Measurements from ENCODE around the gene ZBTB7C.

Gene ZBTB7C

DNA sequence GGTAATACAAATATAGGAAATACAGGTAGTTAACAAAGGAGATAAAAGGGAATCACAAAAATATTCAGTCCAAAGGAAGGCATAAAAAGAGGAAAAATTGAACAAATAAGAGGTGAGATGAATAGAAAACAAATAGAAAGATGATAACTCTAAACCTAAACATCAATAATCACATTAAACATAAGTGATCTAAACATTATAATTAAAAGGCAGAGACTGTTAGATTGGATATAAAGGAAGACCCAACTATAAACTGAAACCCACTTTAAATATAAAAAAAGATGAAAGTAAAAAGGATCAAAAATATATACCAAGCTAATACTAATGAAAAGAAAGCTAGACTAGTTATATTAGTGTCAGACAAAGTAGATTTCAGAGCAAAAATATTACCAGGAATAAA is 152.3 kb downstream of the ZBTB7C start:
- H3K36me3 ChIP-seq (ENCODE audit: insufficient read depth, low read length): no peaks in the 10 kb centered on the region
- H3K4me1 ChIP-seq (ENCODE audit: insufficient read depth, low read length): no peaks in the 10 kb centered on the region
- H3K9me3 ChIP-seq (ENCODE audit: control insufficient read depth, insufficient read depth, low read length): no peaks in the 10 kb centered on the region
- H3K9ac ChIP-seq (ENCODE audit: low read depth, low read length): no peak overlapping the region

DNA sequence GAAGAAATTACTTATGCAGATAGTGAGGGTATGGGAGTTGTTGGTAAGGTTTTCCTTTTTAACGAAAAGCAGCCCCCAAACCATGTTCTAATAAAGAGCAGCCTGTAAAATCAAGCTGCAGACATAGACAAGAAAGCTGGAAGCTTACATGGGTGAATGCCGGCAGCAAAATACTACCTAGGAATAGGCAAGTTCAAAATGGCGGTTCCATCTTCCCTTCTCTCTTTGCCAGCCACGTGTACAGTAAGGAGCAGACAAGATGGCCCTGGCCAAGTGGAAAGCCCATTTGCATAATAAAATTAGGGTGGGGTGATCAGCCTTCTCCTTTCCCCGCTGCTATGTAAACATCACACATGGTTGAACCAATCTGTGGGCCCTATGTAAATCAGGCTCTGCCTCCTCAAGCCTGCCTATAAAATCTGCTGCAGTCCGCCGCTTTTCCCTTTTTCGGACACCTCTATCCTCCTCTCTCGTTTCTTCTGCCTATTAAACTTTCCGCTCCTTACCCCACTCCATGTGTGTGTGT is 155.0 kb downstream of the ZBTB7C start:
- H3K36me3 ChIP-seq (ENCODE audit: insufficient read depth, low read length): no peaks in the 10 kb centered on the region
- no peaks in the 10 kb centered on the region for H3K4me1 ChIP-seq (ENCODE audit: insufficient read depth, low read length)
- no peaks in the 10 kb centered on the region for H3K9me3 ChIP-seq (ENCODE audit: control insufficient read depth, insufficient read depth, low read length)
- H3K9ac ChIP-seq (ENCODE audit: low read depth, low read length): no peak overlapping the region

DNA sequence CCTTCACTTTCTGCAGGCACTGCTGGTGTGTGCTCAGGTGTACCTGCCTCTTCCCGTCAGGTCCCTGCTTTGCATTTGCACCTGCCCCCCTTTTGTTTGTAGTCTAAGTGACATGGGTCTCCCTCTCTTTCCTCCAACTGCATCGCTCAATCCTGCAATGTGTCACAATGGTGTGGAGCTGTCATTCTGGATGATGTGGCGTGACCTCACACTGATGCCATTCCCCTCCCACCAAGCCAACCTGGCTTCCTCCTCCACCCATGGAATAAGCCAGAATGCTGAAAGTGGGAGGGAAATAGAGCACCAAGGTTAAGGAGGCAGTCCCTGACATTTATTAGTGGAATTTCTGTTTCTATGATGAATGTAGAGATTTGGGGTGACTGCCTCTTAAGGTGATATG is 156.7 kb downstream of the ZBTB7C start:
- H3K9ac ChIP-seq (ENCODE audit: low read depth, low read length): no peak overlapping the region
- no peaks in the 10 kb centered on the region for H3K9me3 ChIP-seq (ENCODE audit: control insufficient read depth, insufficient read depth, low read length)
- no peaks in the 10 kb centered on the region for H3K36me3 ChIP-seq (ENCODE audit: insufficient read depth, low read length)

GRCh38 chr18:48250918-48251317 is 158.3 kb downstream of the ZBTB7C start:
- Histone ChIP-seq H3K36me3 (ENCODE audit: insufficient read depth, low read length) (no peaks in the 10 kb centered on the region), H3K9ac (ENCODE audit: low read depth, low read length) (no peak overlapping the region), H3K9me3 (ENCODE audit: control insufficient read depth, insufficient read depth, low read length) (no peaks in the 10 kb centered on the region), H3K4me1 (ENCODE audit: insufficient read depth, low read length) (no peaks in the 10 kb centered on the region)

More for the DNA sequence above, 156.7 kb downstream of the ZBTB7C start:
- H3K4me1 ChIP-seq (ENCODE audit: insufficient read depth, low read length): no peaks in the 10 kb centered on the region

DNA sequence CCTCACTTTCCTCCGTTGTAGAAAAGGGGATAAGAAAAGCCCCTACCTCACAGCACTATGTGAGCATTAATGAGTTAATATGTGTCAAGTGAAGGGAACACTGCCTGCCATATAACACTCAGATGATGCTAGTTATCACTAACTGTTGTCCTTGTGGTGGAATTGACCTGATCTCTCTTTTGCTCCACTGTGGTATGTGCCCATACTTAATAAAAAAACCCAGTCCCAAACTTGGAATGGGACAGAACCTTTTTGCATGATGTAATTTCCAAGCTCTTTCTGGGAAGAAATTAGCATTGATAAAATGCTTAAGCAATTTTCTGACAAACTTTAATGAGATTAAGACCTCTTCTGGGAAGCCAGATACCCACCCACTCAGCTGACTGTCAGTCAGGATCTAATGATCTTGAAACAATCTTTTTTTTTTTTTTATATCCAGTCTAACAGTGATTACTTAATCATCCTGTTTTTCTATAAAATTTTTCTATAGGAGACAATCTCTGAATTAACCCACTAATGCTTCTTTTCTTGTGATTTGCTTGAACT is 158.7 kb downstream of the ZBTB7C start:
- H3K9ac ChIP-seq (ENCODE audit: low read depth, low read length): no peak overlapping the region
- H3K36me3 ChIP-seq (ENCODE audit: insufficient read depth, low read length): no peaks in the 10 kb centered on the region
- H3K9me3 ChIP-seq (ENCODE audit: control insufficient read depth, insufficient read depth, low read length): no peaks in the 10 kb centered on the region
- H3K4me1 ChIP-seq (ENCODE audit: insufficient read depth, low read length): no peaks in the 10 kb centered on the region

- Histone ChIP-seq H3K9me3 (ENCODE audit: control insufficient read depth, insufficient read depth, low read length) (no peaks in the 10 kb centered on the region), H3K4me1 (ENCODE audit: insufficient read depth, low read length) (no peaks in the 10 kb centered on the region), H3K36me3 (ENCODE audit: insufficient read depth, low read length) (no peaks in the 10 kb centered on the region), H3K9ac (ENCODE audit: low read depth, low read length) (no peak overlapping the region)
These were observed 159.3 kb downstream of the ZBTB7C start for GRCh38 chr18:48249854-48250253.

DNA sequence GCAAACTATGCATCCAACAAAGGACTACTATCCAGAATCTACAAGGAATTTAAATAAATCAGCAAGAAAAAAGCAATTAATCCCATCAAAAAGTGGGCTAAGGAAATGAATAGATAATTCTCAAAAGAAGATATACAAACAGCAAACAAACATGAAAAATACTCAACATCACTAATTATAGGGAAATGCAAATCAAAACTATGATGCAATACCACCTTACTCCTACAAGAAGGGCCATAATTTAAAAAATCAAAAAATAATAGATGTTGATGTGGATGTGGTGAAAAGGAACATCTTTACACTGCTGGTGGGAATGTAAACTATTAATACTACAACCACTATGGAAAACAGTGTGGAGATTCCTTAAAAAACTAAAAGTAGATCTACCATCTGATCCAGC is 164.7 kb downstream of the ZBTB7C start:
- no peak overlapping the region for H3K9ac ChIP-seq (ENCODE audit: low read depth, low read length)
- no peaks in the 10 kb centered on the region for H3K9me3 ChIP-seq (ENCODE audit: control insufficient read depth, insufficient read depth, low read length)
- no peaks in the 10 kb centered on the region for H3K36me3 ChIP-seq (ENCODE audit: insufficient read depth, low read length)
- no peaks in the 10 kb centered on the region for H3K4me1 ChIP-seq (ENCODE audit: insufficient read depth, low read length)

GRCh38 chr18:48238636-48239035 is 170.5 kb downstream of the ZBTB7C start:
- no peaks in the 10 kb centered on the region for H3K9me3 ChIP-seq (ENCODE audit: control insufficient read depth, insufficient read depth, low read length)
- no peaks in the 10 kb centered on the region for H3K36me3 ChIP-seq (ENCODE audit: insufficient read depth, low read length)
- H3K9ac ChIP-seq (ENCODE audit: low read depth, low read length): no peak overlapping the region
- peaks cover 5% of the 10 kb centered on the region; the same call in 1 of the 2 replicates for H3K4me1 ChIP-seq (ENCODE audit: insufficient read depth, low read length)

DNA sequence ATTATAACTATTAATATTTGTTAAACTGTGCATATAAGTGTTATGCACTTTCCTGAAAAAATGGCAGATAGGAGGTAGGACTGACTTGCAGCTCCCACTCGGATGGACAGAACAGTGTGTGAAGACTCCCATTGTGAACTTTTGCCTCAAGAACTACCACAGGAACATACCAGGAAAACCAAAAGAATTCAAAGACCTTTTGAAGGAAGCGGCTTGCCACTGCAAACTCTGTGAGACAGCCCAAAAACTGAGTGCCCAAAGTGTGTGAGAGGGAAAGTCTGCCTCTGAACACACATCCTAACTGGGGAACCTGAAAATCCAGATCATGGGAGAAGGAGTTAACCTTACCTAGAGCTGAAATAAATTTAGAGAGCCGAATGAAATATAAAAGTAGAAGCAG is 171.0 kb downstream of the ZBTB7C start:
- H3K4me1 ChIP-seq (ENCODE audit: insufficient read depth, low read length): peaks cover 5% of the 10 kb centered on the region; the same call in 1 of the 2 replicates
- H3K36me3 ChIP-seq (ENCODE audit: insufficient read depth, low read length): no peaks in the 10 kb centered on the region
- peaks cover 2% of the 10 kb centered on the region; the same call in 1 of the 2 replicates for H3K9me3 ChIP-seq (ENCODE audit: control insufficient read depth, insufficient read depth, low read length)
- H3K9ac ChIP-seq (ENCODE audit: low read depth, low read length): no peak overlapping the region

DNA sequence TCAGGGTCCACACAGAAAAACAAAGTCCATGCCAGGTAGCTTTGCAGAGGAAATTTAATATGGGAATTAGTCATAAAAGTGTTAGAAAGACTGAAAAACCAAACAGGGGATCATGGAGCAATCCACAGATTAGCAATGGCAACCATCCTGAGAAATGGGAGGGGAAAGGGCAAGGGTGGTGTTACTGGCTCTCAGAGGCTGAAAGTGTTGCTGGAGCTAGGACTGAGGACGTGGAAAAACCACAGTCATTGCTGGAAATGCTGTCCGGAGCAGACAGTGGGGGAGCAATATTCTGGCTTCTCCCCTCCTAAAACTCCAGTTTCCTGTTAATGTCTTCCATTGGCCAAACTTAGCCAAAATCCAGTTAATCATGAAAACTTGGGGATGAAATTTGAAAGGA is 172.4 kb downstream of the ZBTB7C start:
- no peaks in the 10 kb centered on the region for H3K36me3 ChIP-seq (ENCODE audit: insufficient read depth, low read length)
- H3K4me1 ChIP-seq (ENCODE audit: insufficient read depth, low read length): peaks cover 5% of the 10 kb centered on the region; the same call in 1 of the 2 replicates
- H3K9ac ChIP-seq (ENCODE audit: low read depth, low read length): no peak overlapping the region
- peaks cover 5% of the 10 kb centered on the region; the same call in 1 of the 2 replicates for H3K9me3 ChIP-seq (ENCODE audit: control insufficient read depth, insufficient read depth, low read length)

DNA sequence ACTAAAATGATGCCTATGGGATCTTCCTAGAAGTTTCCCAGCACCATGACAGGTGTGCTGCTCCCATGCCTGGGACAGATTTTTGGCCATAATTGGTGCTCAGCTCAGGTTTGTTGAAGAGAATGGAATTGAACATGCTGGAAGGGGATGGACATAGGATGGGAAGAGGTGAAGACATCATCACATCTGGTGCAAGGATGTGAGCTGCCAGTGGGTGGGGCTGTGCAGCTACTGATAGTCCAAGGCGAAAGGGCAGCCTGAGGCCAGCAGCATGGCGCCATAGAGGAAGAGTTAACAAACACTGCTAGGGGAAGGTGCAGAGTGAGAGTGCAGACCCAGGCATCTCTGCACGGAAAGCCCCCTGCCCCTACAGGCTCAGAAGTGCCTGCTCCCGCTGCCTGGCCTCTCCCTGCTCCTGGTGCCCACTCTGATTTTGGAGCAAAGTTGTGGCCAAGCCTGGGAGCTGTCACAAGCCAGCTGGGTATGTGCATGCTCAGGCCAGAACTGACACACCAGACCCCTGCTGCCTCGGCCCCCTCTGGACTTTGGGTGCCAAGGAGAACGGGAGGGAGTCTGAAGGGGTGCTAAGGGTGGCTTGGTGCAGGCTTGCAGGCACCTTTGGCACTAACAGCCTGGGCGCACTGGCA is 178.6 kb downstream of the ZBTB7C start:
- no peaks in the 10 kb centered on the region for H3K4me1 ChIP-seq (ENCODE audit: insufficient read depth, low read length)
- H3K9me3 ChIP-seq (ENCODE audit: control insufficient read depth, insufficient read depth, low read length): peaks cover 5% of the 10 kb centered on the region; the same call in 1 of the 2 replicates
- no peak overlapping the region for H3K9ac ChIP-seq (ENCODE audit: low read depth, low read length)
- H3K36me3 ChIP-seq (ENCODE audit: insufficient read depth, low read length): no peaks in the 10 kb centered on the region

DNA sequence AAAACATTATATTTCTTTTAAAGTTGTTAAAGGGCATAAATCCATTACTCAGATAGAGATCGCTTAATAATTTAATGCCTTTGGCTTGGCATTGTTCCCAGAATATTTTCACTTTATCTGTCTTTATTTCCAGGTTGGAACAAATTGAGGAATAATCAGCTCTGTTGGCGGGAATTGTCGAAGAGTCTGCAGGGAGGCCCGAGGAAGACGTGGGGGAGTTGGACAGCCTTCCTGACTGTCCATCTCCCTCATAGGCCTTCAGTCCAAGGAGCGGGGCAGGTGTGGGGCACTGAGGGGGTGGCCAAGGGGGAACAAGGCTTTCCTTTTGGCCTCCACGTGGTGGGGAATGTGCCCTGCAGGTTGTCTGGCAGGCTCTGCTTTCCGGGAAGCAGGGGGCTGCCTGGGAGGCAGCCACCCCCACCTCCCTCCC is 179.6 kb downstream of the ZBTB7C start:
- H3K9me3 ChIP-seq (ENCODE audit: control insufficient read depth, insufficient read depth, low read length): peaks cover 5% of the 10 kb centered on the region; the same call in 1 of the 2 replicates
- no peaks in the 10 kb centered on the region for H3K36me3 ChIP-seq (ENCODE audit: insufficient read depth, low read length)
- no peaks in the 10 kb centered on the region for H3K4me1 ChIP-seq (ENCODE audit: insufficient read depth, low read length)
- no peak overlapping the region for H3K9ac ChIP-seq (ENCODE audit: low read depth, low read length)

- Histone ChIP-seq H3K9ac (ENCODE audit: low read depth, low read length) (no peak overlapping the region), H3K36me3 (ENCODE audit: insufficient read depth, low read length) (no peaks in the 10 kb centered on the region), H3K9me3 (ENCODE audit: control insufficient read depth, insufficient read depth, low read length) (peaks cover 5% of the 10 kb centered on the region; the same call in 1 of the 2 replicates), H3K4me1 (ENCODE audit: insufficient read depth, low read length) (no peaks in the 10 kb centered on the region)
These were observed 180.3 kb downstream of the ZBTB7C start for GRCh38 chr18:48228841-48229240.

DNA sequence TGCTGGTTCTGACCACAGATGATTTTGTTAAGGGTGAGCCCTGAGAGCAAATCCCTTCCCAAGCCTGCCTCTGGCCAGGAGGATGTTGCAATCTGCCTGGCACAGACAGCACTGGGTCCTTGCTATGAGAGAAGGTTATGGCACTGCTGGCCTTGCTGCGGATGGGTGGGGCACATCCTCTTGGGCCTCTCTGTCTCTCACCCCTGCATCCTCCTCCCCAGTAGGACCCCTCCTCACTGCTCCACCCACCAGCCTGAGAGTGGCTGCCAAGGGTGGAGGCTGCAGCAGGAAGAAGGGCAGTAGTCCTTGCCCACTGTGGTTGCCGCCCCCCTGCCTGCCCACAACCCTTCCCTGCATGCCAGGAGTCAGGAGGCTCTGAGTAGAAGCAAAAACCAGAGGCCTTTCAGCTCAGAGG is 180.9 kb downstream of the ZBTB7C start:
- no peaks in the 10 kb centered on the region for H3K4me1 ChIP-seq (ENCODE audit: insufficient read depth, low read length)
- peaks cover 4% of the 10 kb centered on the region; the same call in 1 of the 2 replicates for H3K9me3 ChIP-seq (ENCODE audit: control insufficient read depth, insufficient read depth, low read length)
- no peaks in the 10 kb centered on the region for H3K36me3 ChIP-seq (ENCODE audit: insufficient read depth, low read length)
- H3K9ac ChIP-seq (ENCODE audit: low read depth, low read length): no peak overlapping the region

GRCh38 chr18:48227206-48227605 is 182.0 kb downstream of the ZBTB7C start:
- H3K4me1 ChIP-seq (ENCODE audit: insufficient read depth, low read length): no peaks in the 10 kb centered on the region
- no peak overlapping the region for H3K9ac ChIP-seq (ENCODE audit: low read depth, low read length)
- H3K9me3 ChIP-seq (ENCODE audit: control insufficient read depth, insufficient read depth, low read length): no peaks in the 10 kb centered on the region
- no peaks in the 10 kb centered on the region for H3K36me3 ChIP-seq (ENCODE audit: insufficient read depth, low read length)

Measured in ES-I3 (cell line).